Uterus (tissue), 4 donors: Measurements from ENCODE around the gene CHERP. TPM values are rescaled to one million over a fixed set of nuclear protein-coding genes. Genes with fewer than 3 reads are reported as not detected.

Source experiments
- DNase-seq, 2 donors: peaks; one replicate each; pipeline ENCODE4 v3.0.0-alpha.2; 2019 to 2020
- H3K27ac ChIP-seq, 2 donors: fragments of 200-600 bp; sonication (generic); 1 replicate in 1 of 2; 2 replicates in 1 of 2; pipeline ENCODE4 v1.5.1; 2016 to 2018
- H3K27me3 ChIP-seq, 2 donors: fragments of 200-600 bp; sonication (generic); one replicate each; pipeline ENCODE4 v1.5.1; 2018 to 2019; ENCODE audit warnings: control low read depth in 1 of 2
- H3K36me3 ChIP-seq, 2 donors: fragments of 200-600 bp; sonication (generic); one replicate each; pipeline ENCODE4 v1.5.1; 2019; ENCODE audit warnings: control low read depth in 1 of 2
- H3K4me1 ChIP-seq, 2 donors: fragments of 200-600 bp; sonication (generic); one replicate each; pipeline ENCODE4 v1.5.1; 2018 to 2019; ENCODE audit warnings: control low read depth in 1 of 2
- H3K4me3 ChIP-seq, 2 donors: fragments of 200-600 bp; sonication (generic); 1 replicate in 1 of 2; 2 replicates in 1 of 2; pipeline ENCODE4 v1.5.1; 2018 to 2019; ENCODE audit warnings: mild to moderate bottlenecking in 1 of 2
- H3K9me3 ChIP-seq, 2 donors: fragments of 200-600 bp; sonication (generic); one replicate each; pipeline ENCODE4 v1.5.1; 2019; ENCODE audit warnings: control low read depth in 1 of 2
- CTCF ChIP-seq, 4 experiments: fragments of 200-600 bp in 2 of 4; fragments of 450-650 bp in 2 of 4; sonication (generic) in 2 of 4; IDR thresholded peaks; one replicate each; pipeline ENCODE4 v1.5.1; 2016 to 2019; ENCODE audit warnings: antibody characterized with exemption in 4 of 4, mild to moderate bottlenecking in 2 of 4, moderate library complexity in 1 of 4
- POLR2A ChIP-seq, 2 donors: fragments of 450-650 bp; IDR thresholded peaks; one replicate each; pipeline ENCODE4 v1.6.1; 2016; ENCODE audit warnings: antibody characterized with exemption in 2 of 2, mild to moderate bottlenecking in 1 of 2, moderate library complexity in 1 of 2
- intact Hi-C: fragments of 100-400 bp; cut with DNase I; formaldehyde crosslinking; loops from one replicate; pipeline ENCODE4 v1.15.1; 2023; ENCODE audit warnings: low total_unique reads
- total RNA-seq, 4 donors: library from RNA; depleted of rRNA in 3 of 4; stranded (reverse); fragments of >200 nt in 3 of 4; gene quantifications; one replicate each; pipeline versions ENCODE4 v1.1.0 to v1.2.4, GENCODE V29; 2014 to 2023
- donor health status: DM: yes; HTN: yes; CAD: no.

The CHERP gene
- total RNA-seq, 4 donors from 2014 or later = 1.8 to 47.9 (median 7.8) TPM

- Histone ChIP-seq H3K4me3 (no peak overlapping the region), H3K27me3 (no peaks in the 10 kb centered on the region), H3K9me3 (no peaks in the 10 kb centered on the region), H3K27ac (no peak overlapping the region), H3K4me1 (no peaks in the 10 kb centered on the region), H3K36me3 (no peaks in the 10 kb centered on the region)
- no peak for TF ChIP-seq POLR2A (IDR thresholded peaks at IDR 0.05)
- TF ChIP-seq CTCF (IDR thresholded peaks at IDR 0.05) = no peak
- intact Hi-C loops = no loop called here
- DNase-seq = no peak
Measured at GRCh38 chr19:16525751-16526481, 16.3 kb downstream of the CHERP start.

GRCh38 chr19:16524991-16525734 lies 17.1 kb downstream of the CHERP start:
- no peak for TF ChIP-seq CTCF (IDR thresholded peaks at IDR 0.05)
- TF ChIP-seq POLR2A (IDR thresholded peaks at IDR 0.05) = no peak
- Histone ChIP-seq H3K27ac (no peak overlapping the region), H3K27me3 (no peaks in the 10 kb centered on the region), H3K4me3 (no peak overlapping the region), H3K4me1 (no peaks in the 10 kb centered on the region), H3K9me3 (no peaks in the 10 kb centered on the region), H3K36me3 (no peaks in the 10 kb centered on the region)
- intact Hi-C loops = no loop called here
- no peak for DNase-seq

GRCh38 chr19:16522559-16523377 lies 19.5 kb downstream of the CHERP start:
- H3K27ac ChIP-seq = no peak overlapping the region
- H3K4me3 ChIP-seq = no peak overlapping the region
- H3K9me3 ChIP-seq = no peaks in the 10 kb centered on the region
- TF ChIP-seq POLR2A (IDR thresholded peaks at IDR 0.05) (no peak), CTCF (IDR thresholded peaks at IDR 0.05) (no peak)
- no peaks in the 10 kb centered on the region for H3K27me3 ChIP-seq
- H3K4me1 ChIP-seq = no peaks in the 10 kb centered on the region
- DNase-seq = no peak
- no peaks in the 10 kb centered on the region for H3K36me3 ChIP-seq
- intact Hi-C loops = no loop called here

- H3K4me3 ChIP-seq = no peak overlapping the region
- no peak for DNase-seq
- no peaks in the 10 kb centered on the region for H3K36me3 ChIP-seq
- H3K27ac ChIP-seq = no peak overlapping the region
- no peaks in the 10 kb centered on the region for H3K9me3 ChIP-seq
- H3K4me1 ChIP-seq = no peaks in the 10 kb centered on the region
- intact Hi-C loops = no loop called here
- no peak for TF ChIP-seq POLR2A (IDR thresholded peaks at IDR 0.05)
- TF ChIP-seq CTCF (IDR thresholded peaks at IDR 0.05) = no peak
- H3K27me3 ChIP-seq = no peaks in the 10 kb centered on the region
Measured at GRCh38 chr19:16521715-16522289, 20.4 kb downstream of the CHERP start.
